Neural progenitor cell (in vitro differentiated cells): ENCODE results near the gene RAC2. TPM values are rescaled to one million over a fixed set of nuclear protein-coding genes. Genes with fewer than 3 reads are reported as not detected.

Source experiments
- DNase-seq: peaks from one replicate; pipeline ENCODE4 v3.0.0-alpha.2; 2016; ENCODE audit warnings: low spot score
- H2AFZ ChIP-seq: fragments of 200-600 bp; sonication (generic); replicated peaks from 2 replicates; pipeline ENCODE4 v1.6.1; 2016; ENCODE audit warnings: antibody characterized with exemption
- H3F3A ChIP-seq: fragments of 200-600 bp; sonication (generic); 2 replicates; pipeline ENCODE4 v1.6.1; 2016; ENCODE audit warnings: antibody characterized with exemption, low read depth
- H3K27ac ChIP-seq: fragments of 200-600 bp; sonication (generic); 2 replicates; pipeline ENCODE4 v1.5.1; 2016; ENCODE audit warnings: mild to moderate bottlenecking
- H3K27me3 ChIP-seq: fragments of 200-600 bp; sonication (generic); 2 replicates; pipeline ENCODE4 v1.6.1; 2016; ENCODE audit warnings: mild to moderate bottlenecking, moderate library complexity
- H3K36me3 ChIP-seq: fragments of 200-600 bp; sonication (generic); 2 replicates; pipeline ENCODE4 v1.5.1; 2016
- H3K4me1 ChIP-seq: fragments of 200-600 bp; sonication (generic); 2 replicates; pipeline ENCODE4 v1.6.1; 2016; ENCODE audit warnings: mixed run types
- H3K4me2 ChIP-seq: fragments of 200-600 bp; sonication (generic); 2 replicates; pipeline ENCODE4 v1.6.1; 2016
- H3K4me3 ChIP-seq: fragments of 200-600 bp; sonication (generic); 2 replicates; pipeline ENCODE4 v1.5.1; 2016
- H3K79me2 ChIP-seq: fragments of 200-600 bp; sonication (generic); 2 replicates; pipeline ENCODE4 v1.6.1; 2016; ENCODE audit warnings: low read depth
- H3K9ac ChIP-seq: fragments of 200-600 bp; sonication (generic); 2 replicates; pipeline ENCODE4 v1.6.1; 2016
- H3K9me3 ChIP-seq: fragments of 200-600 bp; sonication (generic); 2 replicates; pipeline ENCODE4 v1.5.1; 2016; ENCODE audit warnings: low read depth
- H4K20me1 ChIP-seq: fragments of 200-600 bp; sonication (generic); 2 replicates; pipeline ENCODE4 v1.6.1; 2016; ENCODE audit warnings: low read depth
- H3K27ac Mint-ChIP-seq: 3 replicates; pipeline ENCODE4 v1.8.0; 2021; ENCODE audit warnings: mixed read lengths
- H3K27me3 Mint-ChIP-seq: 2 replicates; pipeline ENCODE4 v1.8.0; 2022; ENCODE audit warnings: low read depth, mild to moderate bottlenecking, inconsistent platforms, moderate library complexity, mixed read lengths; ENCODE audit not compliant: insufficient read depth
- H3K36me3 Mint-ChIP-seq: 3 replicates; pipeline ENCODE4 v1.8.0; 2021; ENCODE audit warnings: mixed read lengths
- H3K4me1 Mint-ChIP-seq: 3 replicates; pipeline ENCODE4 v1.8.0; 2021; ENCODE audit warnings: mixed read lengths
- H3K4me3 Mint-ChIP-seq: 3 replicates; pipeline ENCODE4 v1.8.0; 2021; ENCODE audit warnings: mild to moderate bottlenecking, moderate library complexity, mixed read lengths
- H3K9me3 Mint-ChIP-seq: 3 replicates; pipeline ENCODE4 v1.8.0; 2020; ENCODE audit warnings: mixed read lengths
- EZH2 ChIP-seq: fragments of 200-600 bp; sonication (generic); IDR thresholded peaks from 2 replicates; pipeline ENCODE4 v1.6.1; 2017; ENCODE audit warnings: antibody characterized with exemption, mild to moderate bottlenecking, moderate library complexity
- EZH2phosphoT487 ChIP-seq: fragments of 200-600 bp; sonication (generic); IDR thresholded peaks from 2 replicates; pipeline ENCODE4 v1.6.1; 2017; ENCODE audit warnings: antibody characterized with exemption
- total RNA-seq: library from RNA; depleted of rRNA; stranded (reverse); fragments of >200 nt; gene quantifications from 2 replicates; pipeline ENCODE4 v1.2.3, GENCODE V29; 2015; ENCODE audit warnings: low replicate concordance
- TF ChIP-seq, protein P1 (sequence below): fragments of 200-600 bp; sonication (generic); IDR thresholded peaks from 2 replicates; pipeline ENCODE4 v1.5.1; 2017; ENCODE audit warnings: antibody characterized with exemption, mild to moderate bottlenecking

RAC2 gene
- total RNA-seq, 1 donor from 2014 or later = 1.7 TPM

- H3K36me3 ChIP-seq = no peaks in the 10 kb centered on the region
- Mint-ChIP-seq H3K4me3 (no peak overlapping the region), H3K27ac (no peak overlapping the region), H3K27me3 (peaks cover 2% of the 10 kb centered on the region), H3K36me3 (no peaks in the 10 kb centered on the region), H3K4me1 (peaks cover 7% of the 10 kb centered on the region), H3K9me3 (peaks cover 21% of the 10 kb centered on the region)
- no peaks in the 10 kb centered on the region for H3K27me3 ChIP-seq
- peaks cover 3% of the 10 kb centered on the region for H3K9me3 ChIP-seq
- no peak overlapping the region for H3K4me3 ChIP-seq
- H3K4me2 ChIP-seq = no peak overlapping the region
- H2AFZ ChIP-seq = peak overlapping the region; percentile 92
- peaks cover 6% of the 10 kb centered on the region for H3K4me1 ChIP-seq
- H3K9ac ChIP-seq = no peak overlapping the region
- no peak for DNase-seq
- H3K27ac ChIP-seq = no peak overlapping the region
- no peaks in the 10 kb centered on the region for H3F3A ChIP-seq
- no peaks in the 10 kb centered on the region for H3K79me2 ChIP-seq
- H4K20me1 ChIP-seq = no peaks in the 10 kb centered on the region
- TF ChIP-seq, protein P1, sequence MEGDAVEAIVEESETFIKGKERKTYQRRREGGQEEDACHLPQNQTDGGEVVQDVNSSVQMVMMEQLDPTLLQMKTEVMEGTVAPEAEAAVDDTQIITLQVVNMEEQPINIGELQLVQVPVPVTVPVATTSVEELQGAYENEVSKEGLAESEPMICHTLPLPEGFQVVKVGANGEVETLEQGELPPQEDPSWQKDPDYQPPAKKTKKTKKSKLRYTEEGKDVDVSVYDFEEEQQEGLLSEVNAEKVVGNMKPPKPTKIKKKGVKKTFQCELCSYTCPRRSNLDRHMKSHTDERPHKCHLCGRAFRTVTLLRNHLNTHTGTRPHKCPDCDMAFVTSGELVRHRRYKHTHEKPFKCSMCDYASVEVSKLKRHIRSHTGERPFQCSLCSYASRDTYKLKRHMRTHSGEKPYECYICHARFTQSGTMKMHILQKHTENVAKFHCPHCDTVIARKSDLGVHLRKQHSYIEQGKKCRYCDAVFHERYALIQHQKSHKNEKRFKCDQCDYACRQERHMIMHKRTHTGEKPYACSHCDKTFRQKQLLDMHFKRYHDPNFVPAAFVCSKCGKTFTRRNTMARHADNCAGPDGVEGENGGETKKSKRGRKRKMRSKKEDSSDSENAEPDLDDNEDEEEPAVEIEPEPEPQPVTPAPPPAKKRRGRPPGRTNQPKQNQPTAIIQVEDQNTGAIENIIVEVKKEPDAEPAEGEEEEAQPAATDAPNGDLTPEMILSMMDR = no peak
- TF ChIP-seq EZH2phosphoT487 (no peak), EZH2 (no peak)
These were observed 23.8 kb upstream of the RAC2 start for GRCh38 chr22:37267661-37268413.

GRCh38 chr22:37267135-37267587, 23.1 kb upstream of the RAC2 start:
- peaks cover 3% of the 10 kb centered on the region for H3K9me3 ChIP-seq
- TF ChIP-seq EZH2phosphoT487 (no peak), EZH2 (no peak)
- TF ChIP-seq, protein P1 = peak; percentile 78
- Mint-ChIP-seq H3K4me1 (peaks cover 7% of the 10 kb centered on the region), H3K27ac (peak overlapping the region; percentile 39), H3K27me3 (peaks cover 2% of the 10 kb centered on the region), H3K36me3 (no peaks in the 10 kb centered on the region), H3K4me3 (peak overlapping the region; percentile 16), H3K9me3 (peaks cover 21% of the 10 kb centered on the region)
- peak overlapping the region; percentile 51 for H3K4me2 ChIP-seq
- H3K27me3 ChIP-seq = no peaks in the 10 kb centered on the region
- no peaks in the 10 kb centered on the region for H4K20me1 ChIP-seq
- H3K4me1 ChIP-seq = peaks cover 6% of the 10 kb centered on the region
- H2AFZ ChIP-seq = peak overlapping the region; percentile 92
- peak; percentile 88 for DNase-seq
- no peak overlapping the region for H3K9ac ChIP-seq
- no peaks in the 10 kb centered on the region for H3F3A ChIP-seq
- H3K79me2 ChIP-seq = no peaks in the 10 kb centered on the region
- no peak overlapping the region for H3K27ac ChIP-seq
- no peaks in the 10 kb centered on the region for H3K36me3 ChIP-seq
- H3K4me3 ChIP-seq = no peak overlapping the region

- no peak for DNase-seq
- Histone ChIP-seq H3K27me3 (peaks cover under 1% of the 10 kb centered on the region), H3K27ac (no peak overlapping the region), H4K20me1 (no peaks in the 10 kb centered on the region), H3K4me1 (peaks cover 6% of the 10 kb centered on the region), H3F3A (no peaks in the 10 kb centered on the region), H3K9ac (no peak overlapping the region), H3K9me3 (peaks cover 3% of the 10 kb centered on the region), H3K79me2 (no peaks in the 10 kb centered on the region), H3K4me3 (no peak overlapping the region), H3K36me3 (no peaks in the 10 kb centered on the region), H2AFZ (peak overlapping the region; percentile 92), H3K4me2 (no peak overlapping the region)
- peaks cover 3% of the 10 kb centered on the region for H3K27me3 Mint-ChIP-seq
- no peaks in the 10 kb centered on the region for H3K36me3 Mint-ChIP-seq
- peaks cover 21% of the 10 kb centered on the region for H3K9me3 Mint-ChIP-seq
- H3K4me1 Mint-ChIP-seq = peaks cover 7% of the 10 kb centered on the region
- H3K27ac Mint-ChIP-seq = no peak overlapping the region
- H3K4me3 Mint-ChIP-seq = no peak overlapping the region
- TF ChIP-seq EZH2phosphoT487 (no peak), EZH2 (no peak)
- TF ChIP-seq, protein P1 = no peak
These were observed 22.6 kb upstream of the RAC2 start for GRCh38 chr22:37266581-37267134.
